K562 (cell line): ENCODE results near the gene NFIC. TPM values are rescaled to one million over a fixed set of nuclear protein-coding genes. Genes with fewer than 3 reads are reported as not detected.

Experiments
- TRIM24 ChIP-seq, 2 experiments: fragments of 450-650 bp; IDR thresholded peaks; 2 replicates each; pipeline ENCODE4 v1.6.1; 2016
- polyA plus RNA-seq, 8 experiments: library from polyadenylated mRNA; depleted of rRNA in 4 of 8; stranded (reverse) in 5 of 8; unstranded in 3 of 8; fragments of >200 nt; fragmentation: Nextera tagmentation in 2 of 8; fragmentation: Illumina TruSeq in 1 of 8; extraction: Ambion mirVana in 2 of 8; extraction: Trizol in 1 of 8; gene quantifications; 2 replicates each; pipeline versions ENCODE4 v1.2.1 to v1.2.3, GENCODE V29; 2011 to 2014; ENCODE audit warnings: inconsistent platforms in 1 of 8, missing spikeins in 1 of 8
- total RNA-seq, 7 experiments: library from RNA; depleted of rRNA in 6 of 7; stranded (reverse); fragments of >200 nt in 6 of 7; fragmentation: Illumina TruSeq in 2 of 7; extraction: Trizol in 2 of 7; gene quantifications; 2 replicates each; pipeline versions ENCODE4 v1.2.1 to v1.2.3, GENCODE V29; 2011 to 2021; ENCODE audit warnings: low replicate concordance in 1 of 7
- TF ChIP-seq, protein P1 (sequence below), 2 experiments: fragments of 450-650 bp in 1 of 2; sonication (generic) in 1 of 2; formaldehyde crosslinking in 1 of 2; IDR thresholded peaks; 2 replicates each; pipeline versions ENCODE4 v1.7.1 to v1.9.0; 2016 to 2022; ENCODE audit warnings: inconsistent platforms in 1 of 2, mild to moderate bottlenecking in 1 of 2, missing genetic modification reagents in 1 of 2
- TF ChIP-seq, protein P2 (sequence below): sonication (generic); formaldehyde crosslinking; IDR thresholded peaks from 2 replicates; pipeline ENCODE4 v1.8.0; 2022; ENCODE audit warnings: mild to moderate bottlenecking, missing genetic modification reagents
- TF ChIP-seq, protein P3 (sequence below): sonication (generic); formaldehyde crosslinking; IDR thresholded peaks from 2 replicates; pipeline ENCODE4 v1.8.0; 2022; ENCODE audit warnings: mild to moderate bottlenecking, missing genetic modification reagents
- TF ChIP-seq, protein P4 (sequence below), 2 experiments: fragments of 450-650 bp; formaldehyde crosslinking in 1 of 2; IDR thresholded peaks; 2 replicates each; pipeline versions ENCODE4 v1.4.0 to v1.6.1; 2014 to 2020; ENCODE audit warnings: mild to moderate bottlenecking in 2 of 2, borderline replicate concordance in 1 of 2, low read depth in 1 of 2

NFIC gene
- total and polyA plus RNA-seq, 9 of the 15 experiments (the other 6 are each of a cell fraction or from before 2014, with no cell fraction given), result 0.71 to 62.1 (median 6.9) TPM

DNA sequence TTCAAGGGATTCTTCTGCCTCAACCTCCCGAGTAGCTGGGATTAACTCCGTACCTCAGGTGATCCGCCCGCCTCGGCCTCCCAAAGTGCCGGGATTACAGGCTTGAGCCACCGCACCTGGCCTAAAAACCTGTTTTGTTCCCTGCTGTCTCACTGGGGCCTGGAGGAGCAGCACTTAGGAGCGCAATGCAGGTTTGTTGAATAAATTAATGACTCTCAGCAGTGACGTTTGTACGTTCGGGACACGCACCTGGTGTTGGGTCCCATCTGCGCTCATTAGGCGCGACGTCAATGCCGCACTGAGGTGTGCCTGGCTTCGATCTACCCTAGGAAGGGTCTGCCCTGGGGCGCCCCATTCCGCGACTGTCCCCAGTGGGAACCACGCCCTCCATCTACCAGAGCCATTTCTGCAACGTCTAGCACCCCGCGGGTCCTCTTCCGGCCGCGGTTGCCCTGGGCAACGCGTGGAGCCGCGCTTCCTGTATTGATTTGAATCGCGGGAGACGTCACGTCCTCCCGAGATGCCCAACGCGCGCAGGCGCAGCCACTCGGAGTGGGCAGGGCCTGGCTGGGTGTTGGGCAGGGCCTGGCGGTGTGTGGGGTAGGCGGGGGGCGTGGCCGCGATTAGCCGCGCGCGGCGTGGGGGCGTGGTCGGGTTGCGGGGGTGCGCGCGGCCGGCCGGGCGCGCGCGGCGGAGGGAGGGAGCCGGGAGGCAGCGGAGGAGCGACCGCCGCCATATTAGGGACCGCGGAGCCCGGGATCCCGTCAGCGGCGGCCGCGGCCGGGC, 139.4 kb downstream of the NFIC start, which contains the start of gene FZR1 (continued):
- TF ChIP-seq, protein P1, sequence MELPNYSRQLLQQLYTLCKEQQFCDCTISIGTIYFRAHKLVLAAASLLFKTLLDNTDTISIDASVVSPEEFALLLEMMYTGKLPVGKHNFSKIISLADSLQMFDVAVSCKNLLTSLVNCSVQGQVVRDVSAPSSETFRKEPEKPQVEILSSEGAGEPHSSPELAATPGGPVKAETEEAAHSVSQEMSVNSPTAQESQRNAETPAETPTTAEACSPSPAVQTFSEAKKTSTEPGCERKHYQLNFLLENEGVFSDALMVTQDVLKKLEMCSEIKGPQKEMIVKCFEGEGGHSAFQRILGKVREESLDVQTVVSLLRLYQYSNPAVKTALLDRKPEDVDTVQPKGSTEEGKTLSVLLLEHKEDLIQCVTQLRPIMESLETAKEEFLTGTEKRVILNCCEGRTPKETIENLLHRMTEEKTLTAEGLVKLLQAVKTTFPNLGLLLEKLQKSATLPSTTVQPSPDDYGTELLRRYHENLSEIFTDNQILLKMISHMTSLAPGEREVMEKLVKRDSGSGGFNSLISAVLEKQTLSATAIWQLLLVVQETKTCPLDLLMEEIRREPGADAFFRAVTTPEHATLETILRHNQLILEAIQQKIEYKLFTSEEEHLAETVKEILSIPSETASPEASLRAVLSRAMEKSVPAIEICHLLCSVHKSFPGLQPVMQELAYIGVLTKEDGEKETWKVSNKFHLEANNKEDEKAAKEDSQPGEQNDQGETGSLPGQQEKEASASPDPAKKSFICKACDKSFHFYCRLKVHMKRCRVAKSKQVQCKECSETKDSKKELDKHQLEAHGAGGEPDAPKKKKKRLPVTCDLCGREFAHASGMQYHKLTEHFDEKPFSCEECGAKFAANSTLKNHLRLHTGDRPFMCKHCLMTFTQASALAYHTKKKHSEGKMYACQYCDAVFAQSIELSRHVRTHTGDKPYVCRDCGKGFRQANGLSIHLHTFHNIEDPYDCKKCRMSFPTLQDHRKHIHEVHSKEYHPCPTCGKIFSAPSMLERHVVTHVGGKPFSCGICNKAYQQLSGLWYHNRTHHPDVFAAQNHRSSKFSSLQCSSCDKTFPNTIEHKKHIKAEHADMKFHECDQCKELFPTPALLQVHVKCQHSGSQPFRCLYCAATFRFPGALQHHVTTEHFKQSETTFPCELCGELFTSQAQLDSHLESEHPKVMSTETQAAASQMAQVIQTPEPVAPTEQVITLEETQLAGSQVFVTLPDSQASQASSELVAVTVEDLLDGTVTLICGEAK (IDR thresholded peaks at IDR 0.05), result peak; percentile 92
- TF ChIP-seq, protein P1 (CRISPR knock-in tag; IDR thresholded peaks at IDR 0.05), result no peak
- TF ChIP-seq, protein P2, sequence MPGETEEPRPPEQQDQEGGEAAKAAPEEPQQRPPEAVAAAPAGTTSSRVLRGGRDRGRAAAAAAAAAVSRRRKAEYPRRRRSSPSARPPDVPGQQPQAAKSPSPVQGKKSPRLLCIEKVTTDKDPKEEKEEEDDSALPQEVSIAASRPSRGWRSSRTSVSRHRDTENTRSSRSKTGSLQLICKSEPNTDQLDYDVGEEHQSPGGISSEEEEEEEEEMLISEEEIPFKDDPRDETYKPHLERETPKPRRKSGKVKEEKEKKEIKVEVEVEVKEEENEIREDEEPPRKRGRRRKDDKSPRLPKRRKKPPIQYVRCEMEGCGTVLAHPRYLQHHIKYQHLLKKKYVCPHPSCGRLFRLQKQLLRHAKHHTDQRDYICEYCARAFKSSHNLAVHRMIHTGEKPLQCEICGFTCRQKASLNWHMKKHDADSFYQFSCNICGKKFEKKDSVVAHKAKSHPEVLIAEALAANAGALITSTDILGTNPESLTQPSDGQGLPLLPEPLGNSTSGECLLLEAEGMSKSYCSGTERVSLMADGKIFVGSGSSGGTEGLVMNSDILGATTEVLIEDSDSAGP, result no peak
- TF ChIP-seq TRIM24 (IDR thresholded peaks at IDR 0.05), result no peak
- TF ChIP-seq, protein P3, sequence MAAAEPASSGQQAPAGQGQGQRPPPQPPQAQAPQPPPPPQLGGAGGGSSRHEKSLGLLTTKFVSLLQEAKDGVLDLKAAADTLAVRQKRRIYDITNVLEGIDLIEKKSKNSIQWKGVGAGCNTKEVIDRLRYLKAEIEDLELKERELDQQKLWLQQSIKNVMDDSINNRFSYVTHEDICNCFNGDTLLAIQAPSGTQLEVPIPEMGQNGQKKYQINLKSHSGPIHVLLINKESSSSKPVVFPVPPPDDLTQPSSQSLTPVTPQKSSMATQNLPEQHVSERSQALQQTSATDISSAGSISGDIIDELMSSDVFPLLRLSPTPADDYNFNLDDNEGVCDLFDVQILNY (CRISPR knock-in tag), result no peak
- TF ChIP-seq, protein P4, sequence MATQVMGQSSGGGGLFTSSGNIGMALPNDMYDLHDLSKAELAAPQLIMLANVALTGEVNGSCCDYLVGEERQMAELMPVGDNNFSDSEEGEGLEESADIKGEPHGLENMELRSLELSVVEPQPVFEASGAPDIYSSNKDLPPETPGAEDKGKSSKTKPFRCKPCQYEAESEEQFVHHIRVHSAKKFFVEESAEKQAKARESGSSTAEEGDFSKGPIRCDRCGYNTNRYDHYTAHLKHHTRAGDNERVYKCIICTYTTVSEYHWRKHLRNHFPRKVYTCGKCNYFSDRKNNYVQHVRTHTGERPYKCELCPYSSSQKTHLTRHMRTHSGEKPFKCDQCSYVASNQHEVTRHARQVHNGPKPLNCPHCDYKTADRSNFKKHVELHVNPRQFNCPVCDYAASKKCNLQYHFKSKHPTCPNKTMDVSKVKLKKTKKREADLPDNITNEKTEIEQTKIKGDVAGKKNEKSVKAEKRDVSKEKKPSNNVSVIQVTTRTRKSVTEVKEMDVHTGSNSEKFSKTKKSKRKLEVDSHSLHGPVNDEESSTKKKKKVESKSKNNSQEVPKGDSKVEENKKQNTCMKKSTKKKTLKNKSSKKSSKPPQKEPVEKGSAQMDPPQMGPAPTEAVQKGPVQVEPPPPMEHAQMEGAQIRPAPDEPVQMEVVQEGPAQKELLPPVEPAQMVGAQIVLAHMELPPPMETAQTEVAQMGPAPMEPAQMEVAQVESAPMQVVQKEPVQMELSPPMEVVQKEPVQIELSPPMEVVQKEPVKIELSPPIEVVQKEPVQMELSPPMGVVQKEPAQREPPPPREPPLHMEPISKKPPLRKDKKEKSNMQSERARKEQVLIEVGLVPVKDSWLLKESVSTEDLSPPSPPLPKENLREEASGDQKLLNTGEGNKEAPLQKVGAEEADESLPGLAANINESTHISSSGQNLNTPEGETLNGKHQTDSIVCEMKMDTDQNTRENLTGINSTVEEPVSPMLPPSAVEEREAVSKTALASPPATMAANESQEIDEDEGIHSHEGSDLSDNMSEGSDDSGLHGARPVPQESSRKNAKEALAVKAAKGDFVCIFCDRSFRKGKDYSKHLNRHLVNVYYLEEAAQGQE (IDR thresholded peaks at IDR 0.05; ENCODE audit: borderline replicate concordance), result no peak
- TF ChIP-seq, protein P4 (CRISPR knock-in tag; IDR thresholded peaks at IDR 0.05; ENCODE audit: low read depth), result 0 out of 2 replicates have a peak, but pooled peaks have one; percentile 44
